ENCODE data around the gene WNT6.

The WNT6 gene

DNA sequence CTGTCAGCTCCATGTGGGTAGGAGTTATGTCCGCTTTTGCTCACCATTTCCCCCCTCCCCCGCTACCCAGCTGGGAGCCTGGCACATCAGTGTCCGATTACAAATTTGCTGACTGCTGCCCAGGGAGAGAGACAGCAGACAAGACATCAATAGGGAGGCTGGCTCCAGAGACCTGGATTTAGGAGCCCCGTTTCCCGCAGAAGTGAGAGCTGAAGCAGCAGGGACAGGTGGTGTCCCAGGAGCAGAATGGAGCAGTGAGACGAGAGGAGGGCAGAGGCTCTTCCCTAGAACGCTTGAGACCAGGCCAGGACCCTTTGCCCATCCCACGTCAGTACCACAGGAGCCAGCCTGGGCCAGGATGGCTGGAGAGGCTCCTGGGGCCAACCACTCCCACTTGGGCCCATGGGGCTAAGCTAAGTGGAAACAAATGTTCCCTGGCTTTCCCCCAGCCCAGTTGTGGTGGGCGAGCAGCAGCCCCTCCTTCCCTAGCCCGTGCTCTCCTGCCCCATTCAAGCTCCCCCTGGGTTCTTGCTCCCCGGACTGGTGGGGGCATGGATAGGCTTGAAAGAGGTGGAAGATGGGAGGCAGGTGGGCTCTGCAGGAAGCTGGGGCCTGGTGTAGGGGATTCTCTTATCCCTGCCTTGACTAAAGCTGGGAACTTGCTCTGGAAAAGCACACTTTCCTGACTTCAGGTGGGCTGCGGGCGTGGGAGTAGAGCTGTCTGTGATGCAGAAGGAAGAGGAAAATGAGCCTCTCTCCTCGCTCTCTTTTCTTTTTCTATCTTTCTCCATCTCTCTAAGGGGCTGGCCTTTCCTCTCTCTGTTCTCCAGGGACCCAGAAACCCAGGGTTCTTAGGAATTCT is 4.1 kb upstream of the WNT6 start:
- TF ChIP-seq, protein P1, sequence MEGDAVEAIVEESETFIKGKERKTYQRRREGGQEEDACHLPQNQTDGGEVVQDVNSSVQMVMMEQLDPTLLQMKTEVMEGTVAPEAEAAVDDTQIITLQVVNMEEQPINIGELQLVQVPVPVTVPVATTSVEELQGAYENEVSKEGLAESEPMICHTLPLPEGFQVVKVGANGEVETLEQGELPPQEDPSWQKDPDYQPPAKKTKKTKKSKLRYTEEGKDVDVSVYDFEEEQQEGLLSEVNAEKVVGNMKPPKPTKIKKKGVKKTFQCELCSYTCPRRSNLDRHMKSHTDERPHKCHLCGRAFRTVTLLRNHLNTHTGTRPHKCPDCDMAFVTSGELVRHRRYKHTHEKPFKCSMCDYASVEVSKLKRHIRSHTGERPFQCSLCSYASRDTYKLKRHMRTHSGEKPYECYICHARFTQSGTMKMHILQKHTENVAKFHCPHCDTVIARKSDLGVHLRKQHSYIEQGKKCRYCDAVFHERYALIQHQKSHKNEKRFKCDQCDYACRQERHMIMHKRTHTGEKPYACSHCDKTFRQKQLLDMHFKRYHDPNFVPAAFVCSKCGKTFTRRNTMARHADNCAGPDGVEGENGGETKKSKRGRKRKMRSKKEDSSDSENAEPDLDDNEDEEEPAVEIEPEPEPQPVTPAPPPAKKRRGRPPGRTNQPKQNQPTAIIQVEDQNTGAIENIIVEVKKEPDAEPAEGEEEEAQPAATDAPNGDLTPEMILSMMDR (IDR thresholded peaks at IDR 0.05; ENCODE audit: low read depth, low read length, poor library complexity, severe bottlenecking) = no peak
- TF ChIP-seq EZH2phosphoT487 (IDR thresholded peaks at IDR 0.05; ENCODE audit: borderline replicate concordance, low read length) = no peak
- Histone ChIP-seq H4K20me1 (ENCODE audit: control insufficient read depth, insufficient read depth, low read depth, low read length) (no peaks in the 10 kb centered on the region), H3K4me3 (ENCODE audit: low read length) (no peak overlapping the region), H3K27ac (ENCODE audit: low read depth, low read length) (no peak overlapping the region), H3K9me3 (ENCODE audit: control insufficient read depth, insufficient read depth, low read length) (no peaks in the 10 kb centered on the region), H3K79me2 (ENCODE audit: control insufficient read depth, low read length) (no peaks in the 10 kb centered on the region), H3K4me1 (ENCODE audit: control insufficient read depth, low read length) (peaks cover 5% of the 10 kb centered on the region; the same call in 1 of the 2 replicates), H3K9me2 (replicated peaks; ENCODE audit: control insufficient read depth, low read length) (no peaks in the 10 kb centered on the region), H3K4me2 (ENCODE audit: low read length) (no peak overlapping the region), H3K27me3 (ENCODE audit: control insufficient read depth, low read length) (peaks cover 64% of the 10 kb centered on the region), H3K36me3 (ENCODE audit: control insufficient read depth, low read length) (no peaks in the 10 kb centered on the region), H3F3A (ENCODE audit: control insufficient read depth, insufficient read depth) (no peaks in the 10 kb centered on the region)

DNA sequence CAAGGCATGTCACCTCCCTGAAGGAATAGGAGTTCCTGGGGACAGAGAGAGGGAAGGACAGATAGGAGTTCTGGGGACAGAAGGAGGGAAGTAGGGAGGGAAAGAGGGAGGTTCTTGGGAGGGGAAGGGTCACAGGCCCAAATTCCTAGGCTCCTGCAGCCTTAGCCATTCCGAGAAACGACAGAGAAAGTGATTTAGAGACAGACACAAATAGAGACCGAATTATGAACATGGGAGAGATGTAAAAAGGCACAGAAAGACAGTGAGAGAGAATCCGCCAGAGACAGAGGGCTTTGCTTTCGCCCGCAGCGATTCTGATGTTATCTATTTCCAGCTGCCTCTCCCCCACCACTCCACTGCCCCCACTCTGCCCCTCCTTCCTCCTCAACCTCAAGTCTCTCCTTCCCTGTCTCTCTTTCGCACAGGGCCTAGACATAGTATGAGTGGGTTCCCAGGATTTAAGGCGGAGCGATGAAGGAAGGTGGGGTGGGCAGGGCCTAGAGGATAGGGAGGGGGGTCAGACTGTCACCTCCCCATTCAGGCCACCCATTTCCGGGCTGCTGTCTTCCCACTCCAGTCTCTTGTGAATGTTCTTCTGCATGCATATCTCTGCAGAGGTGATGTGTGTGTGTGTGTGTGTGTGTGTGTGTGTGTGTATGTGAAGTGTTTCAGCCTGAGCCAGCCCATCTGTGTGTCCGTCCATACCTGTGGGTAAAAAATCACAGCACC is 3.3 kb upstream of the WNT6 start:
- H3K9me2 ChIP-seq (replicated peaks; ENCODE audit: control insufficient read depth, low read length) = no peaks in the 10 kb centered on the region
- H3K27me3 ChIP-seq (ENCODE audit: control insufficient read depth, low read length) = peaks cover 70% of the 10 kb centered on the region
- no peak overlapping the region; the same call in 1 of the 2 replicates for H3K4me2 ChIP-seq (ENCODE audit: low read length)
- no peaks in the 10 kb centered on the region for H4K20me1 ChIP-seq (ENCODE audit: control insufficient read depth, insufficient read depth, low read depth, low read length)
- peaks cover 5% of the 10 kb centered on the region; the same call in 1 of the 2 replicates for H3K4me1 ChIP-seq (ENCODE audit: control insufficient read depth, low read length)
- TF ChIP-seq, protein P1 (IDR thresholded peaks at IDR 0.05; ENCODE audit: low read depth, low read length, poor library complexity, severe bottlenecking) = no peak
- H3K4me3 ChIP-seq (ENCODE audit: low read length) = no peak overlapping the region
- no peaks in the 10 kb centered on the region for H3K9me3 ChIP-seq (ENCODE audit: control insufficient read depth, insufficient read depth, low read length)
- no peaks in the 10 kb centered on the region for H3K79me2 ChIP-seq (ENCODE audit: control insufficient read depth, low read length)
- H3F3A ChIP-seq (ENCODE audit: control insufficient read depth, insufficient read depth) = no peaks in the 10 kb centered on the region
- no peaks in the 10 kb centered on the region for H3K36me3 ChIP-seq (ENCODE audit: control insufficient read depth, low read length)
- no peak overlapping the region for H3K27ac ChIP-seq (ENCODE audit: low read depth, low read length)

DNA sequence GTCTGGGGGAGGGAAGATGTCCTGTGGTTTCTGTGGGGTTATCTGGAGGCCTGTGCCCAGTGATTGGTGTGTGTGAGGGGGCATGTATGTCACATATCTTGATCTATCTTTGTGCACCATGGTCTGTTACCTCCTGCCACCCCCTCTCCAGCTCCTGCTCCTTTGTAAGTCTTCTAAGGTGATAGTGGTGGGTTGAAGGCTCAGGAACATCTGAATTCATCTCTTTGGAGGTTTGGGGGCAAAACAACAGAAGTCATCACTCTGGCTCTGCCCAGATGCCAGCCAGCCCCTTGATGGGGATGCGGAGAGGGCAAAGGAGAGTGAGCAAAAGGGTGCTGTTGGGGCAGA is 2.7 kb upstream of the WNT6 start:
- Histone ChIP-seq H3F3A (ENCODE audit: control insufficient read depth, insufficient read depth) (no peaks in the 10 kb centered on the region), H3K4me1 (ENCODE audit: control insufficient read depth, low read length) (peaks cover 5% of the 10 kb centered on the region; the same call in 1 of the 2 replicates), H3K27ac (ENCODE audit: low read depth, low read length) (no peak overlapping the region), H3K27me3 (ENCODE audit: control insufficient read depth, low read length) (peaks cover 75% of the 10 kb centered on the region), H3K4me3 (ENCODE audit: low read length) (no peak overlapping the region), H3K36me3 (ENCODE audit: control insufficient read depth, low read length) (no peaks in the 10 kb centered on the region), H3K79me2 (ENCODE audit: control insufficient read depth, low read length) (no peaks in the 10 kb centered on the region), H3K9me2 (replicated peaks; ENCODE audit: control insufficient read depth, low read length) (no peaks in the 10 kb centered on the region), H4K20me1 (ENCODE audit: control insufficient read depth, insufficient read depth, low read depth, low read length) (no peaks in the 10 kb centered on the region), H3K4me2 (ENCODE audit: low read length) (no peak overlapping the region), H3K9me3 (ENCODE audit: control insufficient read depth, insufficient read depth, low read length) (no peaks in the 10 kb centered on the region)
- TF ChIP-seq, protein P1 (IDR thresholded peaks at IDR 0.05; ENCODE audit: low read depth, low read length, poor library complexity, severe bottlenecking) = no peak
- no peak for TF ChIP-seq EZH2phosphoT487 (IDR thresholded peaks at IDR 0.05; ENCODE audit: borderline replicate concordance, low read length)

Measured in DOHH2 (cell line).